ENCODE measurements around the gene RSPRY1. TPM values are rescaled to one million over a fixed set of nuclear protein-coding genes. Genes with fewer than 3 reads are reported as not detected.
A peak's percentile ranks its signal among the peaks of the same experiment; 100 is the strongest.

RSPRY1 gene
- total RNA-seq, 2 experiments from 2014 or later = 29.5 to 34.3 TPM

GRCh38 chr16:57284209-57284951, 98.3 kb downstream of the RSPRY1 start, which contains the start of gene PLLP:
TSS of gene PLLP (minus strand) at chr16:57284672. CDS start at chr16:57284540, 132 bp downstream.
- H3K27me3 Mint-ChIP-seq = peaks cover 37% of the 10 kb centered on the region
- H3K4me3 Mint-ChIP-seq = peak within 1 kb of the TSS; percentile 71
- peak; percentile 69 for DNase-seq
- peaks cover 9% of the 10 kb centered on the region for H3K4me1 Mint-ChIP-seq
- ATAC-seq (ENCODE audit: low read depth) = peak; percentile 66
- no peaks in the 10 kb centered on the region for H3K36me3 Mint-ChIP-seq
- no peaks in the 10 kb centered on the region for H3K9me3 Mint-ChIP-seq
- POLR2A ChIA-PET = no interaction called here
- no peak within 1 kb of the TSS for H3K27ac Mint-ChIP-seq

GRCh38 chr16:57284952-57285363, 98.8 kb downstream of the RSPRY1 start:
- peaks cover 37% of the 10 kb centered on the region for H3K27me3 Mint-ChIP-seq
- ATAC-seq (ENCODE audit: low read depth) (no peak), DNase-seq (no peak)
- H3K9me3 Mint-ChIP-seq = no peaks in the 10 kb centered on the region
- no peak overlapping the region for H3K27ac Mint-ChIP-seq
- POLR2A ChIA-PET = no interaction called here
- peak overlapping the region; percentile 66 for H3K4me3 Mint-ChIP-seq
- H3K36me3 Mint-ChIP-seq = no peaks in the 10 kb centered on the region
- H3K4me1 Mint-ChIP-seq = peaks cover 11% of the 10 kb centered on the region

- Mint-ChIP-seq H3K36me3 (no peaks in the 10 kb centered on the region), H3K4me3 (peak overlapping the region; percentile 17), H3K27me3 (peaks cover 37% of the 10 kb centered on the region), H3K27ac (no peak overlapping the region), H3K4me1 (peaks cover 15% of the 10 kb centered on the region), H3K9me3 (no peaks in the 10 kb centered on the region)
- DNase-seq = no peak
- no peak for ATAC-seq (ENCODE audit: low read depth)
- POLR2A ChIA-PET = no interaction called here
Measured at GRCh38 chr16:57285379-57285778, 99.2 kb downstream of the RSPRY1 start.

GRCh38 chr16:57289391-57290257, 103.5 kb downstream of the RSPRY1 start:
- POLR2A ChIA-PET = interaction anchor here (0.7 to 1.2 kb wide), 2 partner anchors 11 to 157 kb away, joined by 3 read pairs; no protein-coding TSS in a partner anchor
- Mint-ChIP-seq H3K4me3 (no peak overlapping the region), H3K27me3 (peaks cover 16% of the 10 kb centered on the region), H3K36me3 (no peaks in the 10 kb centered on the region), H3K9me3 (no peaks in the 10 kb centered on the region), H3K27ac (peak overlapping the region; percentile 25), H3K4me1 (peaks cover 13% of the 10 kb centered on the region)
- DNase-seq = no peak
- no peak for ATAC-seq (ENCODE audit: low read depth)

Other genes starting within 250 kb of the RSPRY1 start
- gene CETP, start 224.4 kb upstream of the RSPRY1 start, total RNA-seq = not detected
- 100 to 1,000 TPM; 401 to 414 TPM for gene NLRC5, start 196.8 kb upstream of the RSPRY1 start, total RNA-seq
- 10 to 100 TPM; 11.0 to 11.4 TPM for gene CPNE2, start 93.7 kb upstream of the RSPRY1 start, total RNA-seq
- 100 to 1,000 TPM; 134 to 140 TPM for gene PSME3IP1, start 290 bp upstream of the RSPRY1 start, total RNA-seq
- gene ARL2BP, start 58.9 kb downstream of the RSPRY1 start, total RNA-seq = 10 to 100 TPM; 34.9 to 37.9 TPM
- under 1 TPM; 0.08 to 0.26 TPM for gene PLLP, start 98.3 kb downstream of the RSPRY1 start, total RNA-seq
- under 1 TPM; 0.17 to 0.33 TPM for gene CCL22, start 172.5 kb downstream of the RSPRY1 start, total RNA-seq
- not detected for gene CX3CL1, start 186.2 kb downstream of the RSPRY1 start, total RNA-seq
- gene CCL17, start 218.4 kb downstream of the RSPRY1 start, total RNA-seq = not detected

Measured in activated naive CD8-positive, alpha-beta T cell treated with anti-CD3 and anti-CD28 coated beads, Interleukin-2, amount 10 ng/mL, durations not matched to agents 7 days and 5 days (primary cell).